ENCODE results near the gene AMN.
"Not testable (repeated sequence)": the region's sequence is repeated elsewhere in the genome, so short reads cannot be mapped to it uniquely, and the experiment has no call there.

GRCh38 chr14:102926840-102927239, 4.4 kb downstream of the AMN start:
- TF ChIP-seq POLR2A (IDR thresholded peaks at IDR 0.05; ENCODE audit: low read depth, low read length); TAF1 (IDR thresholded peaks at IDR 0.05; ENCODE audit: borderline replicate concordance, low read depth, low read length); POLR2AphosphoS5 (IDR thresholded peaks at IDR 0.05; ENCODE audit: low read depth, low read length): not testable (repeated sequence)

Data from GM12892 (cell line).